SK-N-SH treated with all-trans-retinoic acid at 6 μM for 48 hours (cell line): ENCODE measurements around the gene CFAP58.

ENCODE experiments used
- ATAC-seq: fragments of 200-7000 bp; cut with Tn5 transposase; 3 replicates; pipeline ENCODE4 v1.9.1; 2020; ENCODE audit warnings: mild to moderate bottlenecking, moderate library complexity
- ARNTL ChIP-seq: fragments of 450-650 bp; formaldehyde crosslinking; IDR thresholded peaks from 2 replicates; pipeline ENCODE4 v1.5.0; 2020; ENCODE audit warnings: low read depth, mild to moderate bottlenecking, moderate library complexity, borderline replicate concordance
- BACH2 ChIP-seq: fragments of 250-450 bp; sonication (Bioruptor Pico); IDR thresholded peaks from 2 replicates; pipeline ENCODE4 v1.9.0; 2021; ENCODE audit warnings: mild to moderate bottlenecking, borderline replicate concordance
- ESRRG ChIP-seq: fragments of 250-450 bp; sonication (Bioruptor Pico); IDR thresholded peaks from 2 replicates; pipeline ENCODE4 v1.6.1; 2021; ENCODE audit warnings: mild to moderate bottlenecking
- GLIS3 ChIP-seq: fragments of 250-450 bp; sonication (Bioruptor Pico); IDR thresholded peaks from 2 replicates; pipeline ENCODE4 v1.5.0; 2020; ENCODE audit warnings: mild to moderate bottlenecking, moderate library complexity
- ISL1 ChIP-seq: fragments of 250-450 bp; sonication (Bioruptor Pico); IDR thresholded peaks from 2 replicates; pipeline ENCODE4 v2.1.2; 2022; ENCODE audit warnings: mild to moderate bottlenecking, moderate library complexity
- OSR1 ChIP-seq: fragments of 250-450 bp; sonication (Bioruptor Pico); IDR thresholded peaks from 2 replicates; pipeline ENCODE4 v1.8.0; 2022; ENCODE audit warnings: moderate library complexity, mild to moderate bottlenecking, inconsistent platforms
- PATZ1 ChIP-seq: fragments of 250-450 bp; sonication (Bioruptor Pico); IDR thresholded peaks from 2 replicates; pipeline ENCODE4 v1.8.0; 2020; ENCODE audit warnings: mild to moderate bottlenecking, moderate library complexity, borderline replicate concordance
- PPARA ChIP-seq: fragments of 250-450 bp; sonication (Bioruptor Pico); IDR thresholded peaks from 2 replicates; pipeline ENCODE4 v1.5.0; 2020; ENCODE audit warnings: mild to moderate bottlenecking, borderline replicate concordance
- RARB ChIP-seq: fragments of 250-450 bp; sonication (Bioruptor Pico); IDR thresholded peaks from 2 replicates; pipeline ENCODE4 v1.8.0; 2021; ENCODE audit warnings: mild to moderate bottlenecking, moderate library complexity
- SNAI2 ChIP-seq: fragments of 250-450 bp; sonication (Bioruptor Pico); IDR thresholded peaks from 2 replicates; pipeline ENCODE4 v1.5.0; 2020; ENCODE audit warnings: mild to moderate bottlenecking, moderate library complexity
- TCF4 ChIP-seq: fragments of 250-450 bp; sonication (Bioruptor Pico); IDR thresholded peaks from 2 replicates; pipeline ENCODE4 v1.8.0; 2021; ENCODE audit warnings: mild to moderate bottlenecking, moderate library complexity, borderline replicate concordance
- TOX ChIP-seq: fragments of 250-450 bp; sonication (Bioruptor Pico); IDR thresholded peaks from 2 replicates; pipeline ENCODE4 v1.8.0; 2021; ENCODE audit warnings: mild to moderate bottlenecking, moderate library complexity, borderline replicate concordance
- TSHZ2 ChIP-seq: fragments of 250-450 bp; sonication (Bioruptor Pico); IDR thresholded peaks from 2 replicates; pipeline ENCODE4 v1.5.0; 2020; ENCODE audit warnings: mild to moderate bottlenecking, moderate library complexity
- ZC3H10 ChIP-seq: fragments of 250-450 bp; sonication (Bioruptor Pico); IDR thresholded peaks from 2 replicates; pipeline ENCODE4 v1.5.1; 2021; ENCODE audit warnings: mild to moderate bottlenecking, moderate library complexity
- ZFP3 ChIP-seq: fragments of 250-450 bp; sonication (Bioruptor Pico); IDR thresholded peaks from 2 replicates; pipeline ENCODE4 v1.5.0; 2020; ENCODE audit warnings: mild to moderate bottlenecking, moderate library complexity
- ZFP30 ChIP-seq: fragments of 450-650 bp; formaldehyde crosslinking; IDR thresholded peaks from 2 replicates; pipeline ENCODE4 v1.5.0; 2022; ENCODE audit warnings: mild to moderate bottlenecking, moderate library complexity
- ZNF565 ChIP-seq: fragments of 450-650 bp; formaldehyde crosslinking; conservative IDR thresholded peaks from 2 replicates; pipeline ENCODE4 v1.5.0; 2020; ENCODE audit warnings: low read depth, mild to moderate bottlenecking, moderate library complexity
- ZNF8 ChIP-seq: fragments of 450-650 bp; formaldehyde crosslinking; IDR thresholded peaks from 2 replicates; pipeline ENCODE4 v1.5.0; 2020; ENCODE audit warnings: mild to moderate bottlenecking, moderate library complexity
- TF ChIP-seq, protein P1 (sequence below): fragments of 250-450 bp; sonication (Bioruptor Pico); IDR thresholded peaks from 2 replicates; pipeline ENCODE4 v1.5.1; 2020; ENCODE audit warnings: low read depth, mild to moderate bottlenecking, moderate library complexity
- TF ChIP-seq, protein P2 (sequence below): fragments of 250-450 bp; sonication (Bioruptor Pico); IDR thresholded peaks from 2 replicates; pipeline ENCODE4 v1.8.0; 2021; ENCODE audit warnings: low read depth, mild to moderate bottlenecking, moderate library complexity, borderline replicate concordance

Gene CFAP58

DNA sequence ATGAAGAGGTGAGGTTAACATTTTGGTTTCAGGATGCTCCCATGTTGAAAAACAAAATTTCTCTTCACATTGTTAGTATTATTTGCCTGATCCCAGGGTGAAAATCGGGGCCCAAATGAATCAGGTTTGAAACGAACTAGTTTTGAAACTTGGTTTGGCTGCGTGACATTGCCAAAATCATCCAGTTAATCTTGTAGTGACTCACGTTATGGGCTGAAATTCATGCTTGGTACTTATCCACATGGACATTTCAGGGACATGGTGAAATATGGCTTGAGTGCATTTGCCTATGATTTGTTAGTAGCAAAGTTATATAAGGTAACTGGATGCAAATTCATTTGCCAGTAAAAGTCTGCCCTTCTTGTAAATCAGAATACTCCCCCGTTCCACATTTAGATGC lies 97.3 kb downstream of the CFAP58 start:
- ATAC-seq = no peak
- TF ChIP-seq ZNF565 (CRISPR knock-in tag) (no peak), ESRRG (CRISPR knock-in tag) (no peak), SNAI2 (no peak), PPARA (CRISPR knock-in tag) (no peak), PATZ1 (CRISPR knock-in tag) (no peak), TCF4 (CRISPR knock-in tag) (no peak), TOX (no peak), ZFP30 (CRISPR knock-in tag) (no peak), TSHZ2 (no peak), GLIS3 (CRISPR knock-in tag) (no peak), RARB (no peak), ARNTL (CRISPR knock-in tag) (no peak), BACH2 (CRISPR knock-in tag) (no peak), ZNF8 (CRISPR knock-in tag) (no peak), OSR1 (CRISPR knock-in tag) (no peak), ZFP3 (CRISPR knock-in tag) (no peak), ISL1 (no peak)
- TF ChIP-seq, protein P1, sequence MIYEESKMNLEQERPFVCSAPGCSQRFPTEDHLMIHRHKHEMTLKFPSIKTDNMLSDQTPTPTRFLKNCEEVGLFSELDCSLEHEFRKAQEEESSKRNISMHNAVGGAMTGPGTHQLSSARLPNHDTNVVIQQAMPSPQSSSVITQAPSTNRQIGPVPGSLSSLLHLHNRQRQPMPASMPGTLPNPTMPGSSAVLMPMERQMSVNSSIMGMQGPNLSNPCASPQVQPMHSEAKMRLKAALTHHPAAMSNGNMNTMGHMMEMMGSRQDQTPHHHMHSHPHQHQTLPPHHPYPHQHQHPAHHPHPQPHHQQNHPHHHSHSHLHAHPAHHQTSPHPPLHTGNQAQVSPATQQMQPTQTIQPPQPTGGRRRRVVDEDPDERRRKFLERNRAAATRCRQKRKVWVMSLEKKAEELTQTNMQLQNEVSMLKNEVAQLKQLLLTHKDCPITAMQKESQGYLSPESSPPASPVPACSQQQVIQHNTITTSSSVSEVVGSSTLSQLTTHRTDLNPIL (CRISPR knock-in tag) = no peak
- TF ChIP-seq, protein P2, sequence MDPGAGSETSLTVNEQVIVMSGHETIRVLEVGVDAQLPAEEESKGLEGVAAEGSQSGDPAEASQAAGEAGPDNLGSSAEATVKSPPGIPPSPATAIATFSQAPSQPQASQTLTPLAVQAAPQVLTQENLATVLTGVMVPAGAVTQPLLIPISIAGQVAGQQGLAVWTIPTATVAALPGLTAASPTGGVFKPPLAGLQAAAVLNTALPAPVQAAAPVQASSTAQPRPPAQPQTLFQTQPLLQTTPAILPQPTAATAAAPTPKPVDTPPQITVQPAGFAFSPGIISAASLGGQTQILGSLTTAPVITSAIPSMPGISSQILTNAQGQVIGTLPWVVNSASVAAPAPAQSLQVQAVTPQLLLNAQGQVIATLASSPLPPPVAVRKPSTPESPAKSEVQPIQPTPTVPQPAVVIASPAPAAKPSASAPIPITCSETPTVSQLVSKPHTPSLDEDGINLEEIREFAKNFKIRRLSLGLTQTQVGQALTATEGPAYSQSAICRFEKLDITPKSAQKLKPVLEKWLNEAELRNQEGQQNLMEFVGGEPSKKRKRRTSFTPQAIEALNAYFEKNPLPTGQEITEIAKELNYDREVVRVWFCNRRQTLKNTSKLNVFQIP (CRISPR knock-in tag) = no peak

DNA sequence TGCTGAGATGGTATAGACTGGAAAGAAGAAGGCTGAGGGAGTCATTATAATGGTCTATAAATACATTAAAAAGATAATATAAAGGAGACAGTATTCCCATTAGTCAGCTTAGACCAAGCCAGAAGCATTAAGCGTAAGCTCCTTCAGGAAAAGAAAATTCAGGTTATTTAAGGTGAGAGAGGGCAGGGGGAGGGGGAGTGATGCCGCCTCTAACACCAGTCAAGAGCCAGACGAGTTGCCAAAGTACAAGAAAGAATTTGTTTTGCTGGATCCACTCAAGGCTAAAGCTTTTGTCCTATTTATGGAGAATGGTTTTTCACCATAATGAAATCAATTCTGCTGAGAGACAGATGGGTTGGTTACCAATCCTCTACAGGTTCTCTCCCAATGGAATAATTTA lies 99.3 kb downstream of the CFAP58 start:
- no peak for ATAC-seq
- TF ChIP-seq ZFP3 (CRISPR knock-in tag) = no peak
- no peak for TF ChIP-seq ZNF565 (CRISPR knock-in tag)
- TF ChIP-seq SNAI2 = no peak
- no peak for TF ChIP-seq ZC3H10 (CRISPR knock-in tag)
- TF ChIP-seq, protein P2 (CRISPR knock-in tag) = no peak
- TF ChIP-seq ZFP30 (CRISPR knock-in tag) = no peak
- no peak for TF ChIP-seq ESRRG (CRISPR knock-in tag)
- TF ChIP-seq OSR1 (CRISPR knock-in tag) = no peak
- no peak for TF ChIP-seq TOX

DNA sequence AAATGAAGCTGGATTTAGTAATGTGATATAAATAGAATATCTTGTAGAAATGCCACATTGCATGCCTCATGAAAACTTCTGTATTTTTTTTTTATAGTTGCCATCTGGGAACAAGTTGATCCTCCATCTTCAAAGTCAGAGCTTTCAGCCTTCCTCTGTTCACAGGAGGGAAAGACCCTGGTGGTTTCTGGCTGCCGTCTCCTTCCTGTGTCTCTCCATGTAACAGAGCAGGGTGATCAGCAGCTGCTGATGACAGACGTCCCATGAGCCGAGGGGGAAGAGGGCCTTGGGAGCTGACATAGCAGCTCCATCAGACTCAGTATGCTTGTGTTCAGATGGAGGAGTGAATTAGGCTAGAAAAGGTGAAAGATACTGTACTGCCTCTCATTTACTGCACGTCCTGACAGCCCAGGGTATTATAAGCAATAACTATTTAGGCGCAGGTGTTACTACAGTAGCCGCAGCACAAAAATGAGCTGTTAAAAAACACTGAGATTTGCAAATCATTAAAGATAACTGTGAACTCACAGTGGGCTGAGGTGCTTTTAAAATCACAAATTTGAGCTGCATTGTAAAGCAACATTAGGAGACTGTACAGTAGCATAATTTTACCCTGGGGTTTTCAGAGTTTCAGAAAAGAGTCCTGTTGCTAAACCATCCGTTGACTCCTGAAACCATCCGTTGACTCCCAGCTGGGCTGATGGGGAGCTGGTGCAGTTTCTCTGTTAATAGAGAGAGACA lies 103.3 kb downstream of the CFAP58 start:
- no peak for ATAC-seq

More for the DNA sequence above, 103.3 kb downstream of the CFAP58 start:
- no peak for TF ChIP-seq PPARA (CRISPR knock-in tag)
- TF ChIP-seq TSHZ2 = no peak
- no peak for TF ChIP-seq RARB
